ENCODE measurements around the gene PSIP1. TPM values are rescaled to one million over a fixed set of nuclear protein-coding genes. Genes with fewer than 3 reads are reported as not detected.

PSIP1 gene
- total and polyA plus RNA-seq, 2 of the 4 experiments (the other 2 are of a cell fraction), result 21.8 to 27.2 TPM

- Histone ChIP-seq H2BK5ac (ENCODE audit: low read depth, low read length, poor library complexity, severe bottlenecking) (no peak overlapping the region), H3K27me3 (ENCODE audit: control insufficient read depth, insufficient read depth, low read length) (no peaks in the 10 kb centered on the region), H2AK9ac (replicated peaks; ENCODE audit: low read depth, low read length, poor library complexity) (no peak overlapping the region), H3K18ac (ENCODE audit: low read depth, low read length) (no peak overlapping the region), H4K20me1 (ENCODE audit: insufficient read depth, low read length) (no peaks in the 10 kb centered on the region), H3K79me1 (ENCODE audit: low read depth in 1 of 2, low read length in 2 of 2) (peaks cover 4 to 6% of the 10 kb centered on the region in 2 experiments; a peak in 2 of 4 replicates), H4K5ac (ENCODE audit: low read depth, low read length) (no peak overlapping the region), H2BK120ac (ENCODE audit: low read depth, low read length) (no peak overlapping the region), H3K4me3 (ENCODE audit: insufficient read depth, low read depth, low read length) (no peak overlapping the region), H3K14ac (replicated peaks; ENCODE audit: low read depth, low read length) (no peak overlapping the region), H2AK5ac (ENCODE audit: low read depth, low read length) (no peak overlapping the region), H3K4me2 (ENCODE audit: low read depth, low read length) (no peak overlapping the region), H3K56ac (ENCODE audit: extremely low read depth, insufficient read depth, low read length) (no peak overlapping the region), H2BK15ac (ENCODE audit: low read depth, low read length) (no peak overlapping the region), H4K8ac (ENCODE audit: low read depth in 2 of 2, low read length in 2 of 2) (no peak overlapping the region), H3K9me3 (ENCODE audit: control insufficient read depth, insufficient read depth, low read length) (no peaks in the 10 kb centered on the region), H2BK20ac (ENCODE audit: low read depth, low read length) (no peak overlapping the region), H3K9me1 (ENCODE audit: insufficient read depth, low read length) (no peaks in the 10 kb centered on the region; the same call in 1 of the 2 replicates), H3K36me3 (ENCODE audit: control insufficient read depth, insufficient read depth, low read length) (peaks cover 10% of the 10 kb centered on the region), H3K4me1 (ENCODE audit: control insufficient read depth, insufficient read depth, low read length) (0 out of 2 replicates have a peak, but pooled peaks cover 1% of the 10 kb centered on the region), H3K27ac (ENCODE audit: insufficient read depth, low read length) (no peak overlapping the region), H3K4ac (ENCODE audit: low read depth, low read length) (no peak overlapping the region), H3K23ac (ENCODE audit: low read depth, low read length) (no peak overlapping the region), H4K91ac (ENCODE audit: insufficient read depth, low read depth, low read length) (no peak overlapping the region), H2AFZ (replicated peaks; ENCODE audit: low read length, poor library complexity) (no peak overlapping the region), H3K9ac (ENCODE audit: low read depth, low read length) (no peak overlapping the region)
- dilution Hi-C loops (cut with HindIII; ENCODE audit: low sequenced_read_pairs, unreplicated experiment), result no loop called here
- in situ Hi-C loops (cut with MboI; ENCODE audit: low sequenced_read_pairs), result no loop called here
- peak; percentile 10 for DNase-seq
- ATAC-seq (ENCODE audit: low read depth), result no peak
- intact Hi-C loops (cut with micrococcal nuclease), result loop anchor here (5.0 kb wide), 1 partner anchor 139 kb away; no protein-coding TSS in a partner anchor
- POLR2A ChIA-PET (ENCODE audit: unreplicated experiment), result no interaction called here
- no peak for TF ChIP-seq NFE2L2 (IDR thresholded peaks at IDR 0.05; ENCODE audit: low read depth, low read length)
- no peak for TF ChIP-seq FOS (IDR thresholded peaks at IDR 0.05; ENCODE audit: low read depth, low read length)
- TF ChIP-seq RAD21 (IDR thresholded peaks at IDR 0.05; ENCODE audit: low read length), result no peak
- no peak for TF ChIP-seq POLR2A (IDR thresholded peaks at IDR 0.05; ENCODE audit: low read depth, low read length)
- TF ChIP-seq MAZ (IDR thresholded peaks at IDR 0.05; ENCODE audit: borderline replicate concordance, low read depth, low read length), result no peak
- no peak for TF ChIP-seq MXI1 (IDR thresholded peaks at IDR 0.05; ENCODE audit: borderline replicate concordance, low read depth, low read length)
- BruUV-seq (replicated peaks), result no TSS peak
- no CpG with 5 or more reads among the region's 3 CpGs for WGBS, 2 experiments (ENCODE audit: extremely low coverage in 2 of 2, insufficient read length in 1 of 2)
- CTCF ChIA-PET, result no interaction called here
Measured at GRCh38 chr9:15468145-15468544, 42.6 kb downstream of the PSIP1 start.
